DND-41 (cell line): ENCODE results near the gene SLC13A3.

Experiments
- ATAC-seq: fragments of 200-7000 bp; cut with Tn5 transposase; 3 replicates; pipeline ENCODE4 v1.9.1; 2021; ENCODE audit warnings: low read depth; ENCODE audit not compliant: insufficient read depth
- DNase-seq: peaks from one replicate; pipeline ENCODE4 v3.0.0-alpha.2; 2020
- H2AFZ ChIP-seq: 2 replicates; pipeline ENCODE4 v1.6.0; 2012; ENCODE audit warnings: low read depth, low read length
- H3K27ac ChIP-seq: 2 replicates; pipeline ENCODE4 v1.5.1; 2012; ENCODE audit warnings: low read length, inconsistent platforms
- H3K27me3 ChIP-seq: fragments of 200-600 bp; sonication (generic); 2 replicates; pipeline ENCODE4 v1.6.0; 2012; ENCODE audit warnings: low read length, mild to moderate bottlenecking, inconsistent platforms; ENCODE audit not compliant: insufficient read depth, poor library complexity
- H3K36me3 ChIP-seq: 2 replicates; pipeline ENCODE4 v1.5.1; 2012; ENCODE audit warnings: low read length, inconsistent platforms; ENCODE audit not compliant: insufficient read depth
- H3K4me1 ChIP-seq: 2 replicates; pipeline ENCODE4 v1.5.1; 2012; ENCODE audit warnings: mild to moderate bottlenecking, low read length; ENCODE audit not compliant: insufficient read depth
- H3K4me2 ChIP-seq: 2 replicates; pipeline ENCODE4 v1.6.0; 2012; ENCODE audit warnings: mild to moderate bottlenecking, moderate library complexity, low read length, inconsistent platforms; ENCODE audit not compliant: insufficient read depth
- H3K4me3 ChIP-seq, 2 experiments: fragments of 200-600 bp in 1 of 2; shearing (Covaris generic) in 1 of 2; 2 replicates each; pipeline ENCODE4 v1.5.1; 2012 to 2016; ENCODE audit warnings: inconsistent platforms in 2 of 2, low read length in 2 of 2, mild to moderate bottlenecking in 2 of 2, low read depth in 1 of 2, moderate library complexity in 1 of 2
- H3K79me2 ChIP-seq: 2 replicates; pipeline ENCODE4 v1.6.0; 2012; ENCODE audit warnings: low read length, inconsistent platforms; ENCODE audit not compliant: insufficient read depth
- H3K9ac ChIP-seq: 2 replicates; pipeline ENCODE4 v1.6.0; 2012; ENCODE audit warnings: low read depth, mild to moderate bottlenecking, inconsistent platforms, low read length, moderate library complexity
- H3K9me3 ChIP-seq: 2 replicates; pipeline ENCODE4 v1.5.1; 2012; ENCODE audit warnings: low read length, moderate library complexity, mild to moderate bottlenecking, inconsistent platforms; ENCODE audit not compliant: insufficient read depth, severe bottlenecking
- H4K20me1 ChIP-seq: 2 replicates; pipeline ENCODE4 v1.6.0; 2012; ENCODE audit warnings: low read length; ENCODE audit not compliant: insufficient read depth
- EZH2 ChIP-seq: IDR thresholded peaks from 3 replicates; pipeline ENCODE4 v1.6.1; 2012; ENCODE audit warnings: borderline replicate concordance, low read depth, mild to moderate bottlenecking, moderate library complexity, low read length, inconsistent platforms; ENCODE audit not compliant: severe bottlenecking
- TF ChIP-seq, protein P1 (sequence below): IDR thresholded peaks from 2 replicates; pipeline ENCODE4 v1.5.1; 2012; ENCODE audit warnings: borderline replicate concordance, low read length, moderate library complexity, mild to moderate bottlenecking; ENCODE audit not compliant: poor library complexity, severe bottlenecking; ENCODE audit errors: extremely low read depth

Gene SLC13A3

DNA sequence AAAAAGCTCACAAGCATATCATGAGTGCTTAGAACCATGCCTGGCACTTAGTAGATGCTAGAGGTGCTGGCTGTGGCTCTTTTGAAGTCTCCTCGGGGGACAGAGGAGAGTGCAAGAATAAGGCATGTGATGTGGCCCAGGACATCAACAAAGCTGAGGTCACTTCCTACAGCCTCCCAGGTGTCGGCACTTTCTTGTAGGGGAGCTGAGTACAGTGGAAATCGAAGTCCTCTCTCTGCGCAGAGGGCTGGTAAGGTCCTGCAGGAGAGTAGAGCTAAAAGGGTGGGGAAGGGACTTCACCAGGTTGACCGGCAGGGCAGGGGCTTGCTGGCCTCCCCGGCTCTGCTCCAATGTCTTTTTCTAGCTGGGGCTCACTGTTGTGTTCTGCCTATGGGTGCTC lies 11.2 kb downstream of the SLC13A3 start:
- DNase-seq (no peak), ATAC-seq (no peak)
- peaks cover 14% of the 10 kb centered on the region for H3K27me3 ChIP-seq
- H3K27ac ChIP-seq: no peak overlapping the region
- H3K4me1 ChIP-seq: no peaks in the 10 kb centered on the region
- no peak for TF ChIP-seq EZH2
- TF ChIP-seq, protein P1, sequence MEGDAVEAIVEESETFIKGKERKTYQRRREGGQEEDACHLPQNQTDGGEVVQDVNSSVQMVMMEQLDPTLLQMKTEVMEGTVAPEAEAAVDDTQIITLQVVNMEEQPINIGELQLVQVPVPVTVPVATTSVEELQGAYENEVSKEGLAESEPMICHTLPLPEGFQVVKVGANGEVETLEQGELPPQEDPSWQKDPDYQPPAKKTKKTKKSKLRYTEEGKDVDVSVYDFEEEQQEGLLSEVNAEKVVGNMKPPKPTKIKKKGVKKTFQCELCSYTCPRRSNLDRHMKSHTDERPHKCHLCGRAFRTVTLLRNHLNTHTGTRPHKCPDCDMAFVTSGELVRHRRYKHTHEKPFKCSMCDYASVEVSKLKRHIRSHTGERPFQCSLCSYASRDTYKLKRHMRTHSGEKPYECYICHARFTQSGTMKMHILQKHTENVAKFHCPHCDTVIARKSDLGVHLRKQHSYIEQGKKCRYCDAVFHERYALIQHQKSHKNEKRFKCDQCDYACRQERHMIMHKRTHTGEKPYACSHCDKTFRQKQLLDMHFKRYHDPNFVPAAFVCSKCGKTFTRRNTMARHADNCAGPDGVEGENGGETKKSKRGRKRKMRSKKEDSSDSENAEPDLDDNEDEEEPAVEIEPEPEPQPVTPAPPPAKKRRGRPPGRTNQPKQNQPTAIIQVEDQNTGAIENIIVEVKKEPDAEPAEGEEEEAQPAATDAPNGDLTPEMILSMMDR: no peak
- no peak overlapping the region for H3K4me3 ChIP-seq
- H4K20me1 ChIP-seq: no peaks in the 10 kb centered on the region; the same call in 1 of the 2 replicates
- H3K36me3 ChIP-seq: no peaks in the 10 kb centered on the region
- H2AFZ ChIP-seq: no peak overlapping the region
- no peaks in the 10 kb centered on the region for H3K79me2 ChIP-seq
- no peak overlapping the region for H3K9ac ChIP-seq
- H3K4me2 ChIP-seq: no peak overlapping the region
- H3K9me3 ChIP-seq: no peaks in the 10 kb centered on the region

- Histone ChIP-seq H3K9me3 (no peaks in the 10 kb centered on the region), H3K4me3 (no peak overlapping the region), H3K36me3 (no peaks in the 10 kb centered on the region), H4K20me1 (no peaks in the 10 kb centered on the region; the same call in 1 of the 2 replicates), H3K27me3 (peaks cover 14% of the 10 kb centered on the region), H3K79me2 (no peaks in the 10 kb centered on the region), H3K4me2 (no peak overlapping the region), H2AFZ (no peak overlapping the region), H3K27ac (no peak overlapping the region), H3K9ac (no peak overlapping the region), H3K4me1 (no peaks in the 10 kb centered on the region)
- no peak for ATAC-seq
- no peak for DNase-seq
- TF ChIP-seq, protein P1: no peak
- TF ChIP-seq EZH2: no peak
These were observed 11.7 kb downstream of the SLC13A3 start for GRCh38 chr20:46639587-46639986.

DNA sequence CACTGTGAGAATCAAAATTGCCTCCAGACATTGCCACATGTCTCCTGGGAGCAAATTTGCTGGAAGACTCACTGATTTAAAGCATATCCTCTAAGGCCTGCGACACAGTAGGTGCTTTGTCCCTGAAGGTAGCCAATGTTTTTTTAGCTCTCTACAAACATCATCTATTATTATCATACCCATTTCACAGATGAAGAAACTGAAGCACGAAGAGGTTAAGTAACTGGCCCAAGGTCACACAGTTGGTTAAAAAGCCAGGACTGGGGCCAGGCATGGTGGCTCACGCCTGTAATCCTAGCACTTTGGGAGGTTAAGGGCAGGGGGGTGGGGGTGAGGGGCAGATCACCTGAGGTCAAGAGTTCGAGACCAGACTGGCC lies 12.4 kb downstream of the SLC13A3 start:
- no peak for TF ChIP-seq EZH2
- TF ChIP-seq, protein P1: no peak
- H3K9me3 ChIP-seq: no peaks in the 10 kb centered on the region
- no peak overlapping the region for H2AFZ ChIP-seq
- DNase-seq (no peak), ATAC-seq (no peak)
- H4K20me1 ChIP-seq: no peaks in the 10 kb centered on the region; the same call in 1 of the 2 replicates
- no peak overlapping the region for H3K9ac ChIP-seq
- H3K27ac ChIP-seq: no peak overlapping the region
- no peaks in the 10 kb centered on the region for H3K4me1 ChIP-seq
- peaks cover 14% of the 10 kb centered on the region for H3K27me3 ChIP-seq
- H3K36me3 ChIP-seq: no peaks in the 10 kb centered on the region
- H3K4me3 ChIP-seq: no peak overlapping the region
- H3K4me2 ChIP-seq: no peak overlapping the region
- H3K79me2 ChIP-seq: no peaks in the 10 kb centered on the region
